DND-41 (cell line): Measurements from ENCODE around the gene KIF18B.

Experiments
- ATAC-seq: fragments of 200-7000 bp; cut with Tn5 transposase; 3 replicates; pipeline ENCODE4 v1.9.1; 2021; ENCODE audit warnings: low read depth; ENCODE audit not compliant: insufficient read depth
- DNase-seq: peaks from one replicate; pipeline ENCODE4 v3.0.0-alpha.2; 2020
- H2AFZ ChIP-seq: 2 replicates; pipeline ENCODE4 v1.6.0; 2012; ENCODE audit warnings: low read depth, low read length
- H3K27ac ChIP-seq: 2 replicates; pipeline ENCODE4 v1.5.1; 2012; ENCODE audit warnings: low read length, inconsistent platforms
- H3K27me3 ChIP-seq: fragments of 200-600 bp; sonication (generic); 2 replicates; pipeline ENCODE4 v1.6.0; 2012; ENCODE audit warnings: low read length, mild to moderate bottlenecking, inconsistent platforms; ENCODE audit not compliant: insufficient read depth, poor library complexity
- H3K36me3 ChIP-seq: 2 replicates; pipeline ENCODE4 v1.5.1; 2012; ENCODE audit warnings: low read length, inconsistent platforms; ENCODE audit not compliant: insufficient read depth
- H3K4me1 ChIP-seq: 2 replicates; pipeline ENCODE4 v1.5.1; 2012; ENCODE audit warnings: mild to moderate bottlenecking, low read length; ENCODE audit not compliant: insufficient read depth
- H3K4me2 ChIP-seq: 2 replicates; pipeline ENCODE4 v1.6.0; 2012; ENCODE audit warnings: mild to moderate bottlenecking, moderate library complexity, low read length, inconsistent platforms; ENCODE audit not compliant: insufficient read depth
- H3K4me3 ChIP-seq, 2 experiments: fragments of 200-600 bp in 1 of 2; shearing (Covaris generic) in 1 of 2; 2 replicates each; pipeline ENCODE4 v1.5.1; 2012 to 2016; ENCODE audit warnings: inconsistent platforms in 2 of 2, low read length in 2 of 2, mild to moderate bottlenecking in 2 of 2, low read depth in 1 of 2, moderate library complexity in 1 of 2
- H3K79me2 ChIP-seq: 2 replicates; pipeline ENCODE4 v1.6.0; 2012; ENCODE audit warnings: low read length, inconsistent platforms; ENCODE audit not compliant: insufficient read depth
- H3K9ac ChIP-seq: 2 replicates; pipeline ENCODE4 v1.6.0; 2012; ENCODE audit warnings: low read depth, mild to moderate bottlenecking, inconsistent platforms, low read length, moderate library complexity
- H3K9me3 ChIP-seq: 2 replicates; pipeline ENCODE4 v1.5.1; 2012; ENCODE audit warnings: low read length, moderate library complexity, mild to moderate bottlenecking, inconsistent platforms; ENCODE audit not compliant: insufficient read depth, severe bottlenecking
- H4K20me1 ChIP-seq: 2 replicates; pipeline ENCODE4 v1.6.0; 2012; ENCODE audit warnings: low read length; ENCODE audit not compliant: insufficient read depth
- EZH2 ChIP-seq: IDR thresholded peaks from 3 replicates; pipeline ENCODE4 v1.6.1; 2012; ENCODE audit warnings: borderline replicate concordance, low read depth, mild to moderate bottlenecking, moderate library complexity, low read length, inconsistent platforms; ENCODE audit not compliant: severe bottlenecking
- TF ChIP-seq, protein P1 (sequence below): IDR thresholded peaks from 2 replicates; pipeline ENCODE4 v1.5.1; 2012; ENCODE audit warnings: borderline replicate concordance, low read length, moderate library complexity, mild to moderate bottlenecking; ENCODE audit not compliant: poor library complexity, severe bottlenecking; ENCODE audit errors: extremely low read depth

KIF18B gene

DNA sequence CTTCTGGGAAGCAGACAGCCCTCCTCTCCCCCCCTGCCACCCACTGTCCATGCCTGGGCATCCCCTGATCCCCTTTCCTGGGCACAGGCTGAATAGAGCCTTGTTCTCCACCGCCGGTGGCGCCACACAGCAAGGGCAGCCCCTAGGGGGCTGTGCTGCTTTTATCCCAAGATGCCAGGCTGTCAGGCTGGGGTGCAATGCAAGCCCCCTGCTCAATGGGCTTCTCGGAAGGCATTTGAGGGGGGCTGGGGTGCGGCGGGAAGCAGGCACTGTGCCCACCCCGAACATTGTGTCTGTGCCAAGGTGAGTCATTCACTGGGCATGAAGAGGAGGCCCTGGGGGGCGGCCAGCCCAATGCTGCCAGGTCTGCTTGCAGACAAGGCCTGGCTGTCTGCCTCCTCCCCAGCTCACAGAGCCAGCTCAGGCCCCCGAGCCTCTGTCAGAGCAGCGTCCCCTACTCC is 30.8 kb downstream of the KIF18B start:
- no peak overlapping the region for H3K4me2 ChIP-seq
- no peak for DNase-seq
- H2AFZ ChIP-seq = no peak overlapping the region
- H3K79me2 ChIP-seq = no peaks in the 10 kb centered on the region
- no peaks in the 10 kb centered on the region; the same call in none of the 2 replicates for H4K20me1 ChIP-seq
- TF ChIP-seq, protein P1, sequence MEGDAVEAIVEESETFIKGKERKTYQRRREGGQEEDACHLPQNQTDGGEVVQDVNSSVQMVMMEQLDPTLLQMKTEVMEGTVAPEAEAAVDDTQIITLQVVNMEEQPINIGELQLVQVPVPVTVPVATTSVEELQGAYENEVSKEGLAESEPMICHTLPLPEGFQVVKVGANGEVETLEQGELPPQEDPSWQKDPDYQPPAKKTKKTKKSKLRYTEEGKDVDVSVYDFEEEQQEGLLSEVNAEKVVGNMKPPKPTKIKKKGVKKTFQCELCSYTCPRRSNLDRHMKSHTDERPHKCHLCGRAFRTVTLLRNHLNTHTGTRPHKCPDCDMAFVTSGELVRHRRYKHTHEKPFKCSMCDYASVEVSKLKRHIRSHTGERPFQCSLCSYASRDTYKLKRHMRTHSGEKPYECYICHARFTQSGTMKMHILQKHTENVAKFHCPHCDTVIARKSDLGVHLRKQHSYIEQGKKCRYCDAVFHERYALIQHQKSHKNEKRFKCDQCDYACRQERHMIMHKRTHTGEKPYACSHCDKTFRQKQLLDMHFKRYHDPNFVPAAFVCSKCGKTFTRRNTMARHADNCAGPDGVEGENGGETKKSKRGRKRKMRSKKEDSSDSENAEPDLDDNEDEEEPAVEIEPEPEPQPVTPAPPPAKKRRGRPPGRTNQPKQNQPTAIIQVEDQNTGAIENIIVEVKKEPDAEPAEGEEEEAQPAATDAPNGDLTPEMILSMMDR = peak; percentile 14
- no peak for TF ChIP-seq EZH2
- H3K27ac ChIP-seq = no peak overlapping the region
- no peaks in the 10 kb centered on the region for H3K9me3 ChIP-seq
- H3K36me3 ChIP-seq = no peaks in the 10 kb centered on the region
- H3K9ac ChIP-seq = no peak overlapping the region
- H3K4me1 ChIP-seq = no peaks in the 10 kb centered on the region
- no peak overlapping the region for H3K4me3 ChIP-seq
- peaks cover 10% of the 10 kb centered on the region for H3K27me3 ChIP-seq
- ATAC-seq = no peak

- ATAC-seq (no peak), DNase-seq (no peak)
- Histone ChIP-seq H3K79me2 (no peaks in the 10 kb centered on the region), H3K4me1 (no peaks in the 10 kb centered on the region), H3K9me3 (no peaks in the 10 kb centered on the region), H2AFZ (no peak overlapping the region), H3K4me3 (no peak overlapping the region), H3K36me3 (no peaks in the 10 kb centered on the region), H3K4me2 (no peak overlapping the region), H3K27me3 (peaks cover 10% of the 10 kb centered on the region), H3K27ac (no peak overlapping the region), H3K9ac (no peak overlapping the region), H4K20me1 (no peaks in the 10 kb centered on the region; the same call in none of the 2 replicates)
- TF ChIP-seq, protein P1 = no peak
- TF ChIP-seq EZH2 = no peak
These were observed 31.5 kb downstream of the KIF18B start for GRCh38 chr17:44915862-44916780.

- Histone ChIP-seq H2AFZ (no peak within 1 kb of the TSS), H3K27me3 (peaks cover 2% of the 10 kb centered on the region), H3K79me2 (no peaks in the 10 kb centered on the region), H3K9ac (no peak within 1 kb of the TSS), H3K36me3 (no peaks in the 10 kb centered on the region), H4K20me1 (no peaks in the 10 kb centered on the region; the same call in 1 of the 2 replicates), H3K4me2 (no peak within 1 kb of the TSS), H3K27ac (no peak within 1 kb of the TSS), H3K9me3 (no peaks in the 10 kb centered on the region), H3K4me3 (no peak within 1 kb of the TSS), H3K4me1 (no peaks in the 10 kb centered on the region)
- no peak for DNase-seq
- no peak for ATAC-seq
- TF ChIP-seq EZH2 = no peak
- TF ChIP-seq, protein P1 = no peak
These were observed 32.2 kb downstream of the KIF18B start, which contains the start of gene GFAP for GRCh38 chr17:44915321-44915726. Gene GFAP, minus strand, starts transcription at chr17:44915500. Its CDS starts 14 bp downstream, at chr17:44915486.
